B cell (primary cell): ENCODE results near the gene ANKDD1B. TPM values are rescaled to one million over a fixed set of nuclear protein-coding genes. Genes with fewer than 3 reads are reported as not detected.

Source experiments
- ATAC-seq: fragments of 200-7000 bp; cut with Tn5 transposase; one replicate; pipeline ENCODE4 v1.10.0; 2021; ENCODE audit warnings: low read depth, mild to moderate bottlenecking, moderate number of reproducible peaks, moderate library complexity
- CTCF ChIA-PET: fragments of 350-600 bp; sonication (Branson Sonifier 250); formaldehyde crosslinking; loops from one replicate; lab custom pipeline; 2021; ENCODE audit warnings: antibody characterized with exemption, inconsistent platforms; lab: Charles Lee
- POLR2A ChIA-PET: fragments of 350-600 bp; sonication (Branson Sonifier 250); formaldehyde crosslinking; loops from one replicate; lab custom pipeline; 2021; ENCODE audit warnings: antibody characterized with exemption; lab: Charles Lee
- DNase-seq: peaks from one replicate; pipeline ENCODE4 v3.0.0; 2013
- H2AFZ ChIP-seq: 2 replicates; pipeline ENCODE4 v1.6.1; 2012; ENCODE audit warnings: mild to moderate bottlenecking, low read depth, low read length; ENCODE audit not compliant: insufficient read depth, poor library complexity, severe bottlenecking
- H3K27ac ChIP-seq, 2 donors: 1 replicate in 1 of 2; 2 replicates in 1 of 2; pipeline ENCODE4 v1.5.1; 2012 to 2013; ENCODE audit warnings: low read length in 2 of 2, mild to moderate bottlenecking in 2 of 2, moderate library complexity in 1 of 2
- H3K27me3 ChIP-seq, 4 experiments: fragments of 200-600 bp in 1 of 4; sonication (generic) in 1 of 4; replicated peaks in 1 of 4; 1 replicate in 2 of 4; 2 replicates in 2 of 4; pipeline versions ENCODE4 v1.6.1 to v1.7.0; 2013 to 2016; ENCODE audit warnings: low read length in 3 of 4, mild to moderate bottlenecking in 2 of 4, mixed read lengths in 1 of 4, moderate library complexity in 1 of 4; ENCODE audit not compliant: insufficient read depth in 4 of 4, control insufficient read depth in 3 of 4; ENCODE audit errors: control extremely low read depth in 1 of 4
- H3K36me3 ChIP-seq, 2 experiments: replicated peaks in 1 of 2; 1 replicate in 1 of 2; 2 replicates in 1 of 2; pipeline versions ENCODE4 v1.6.1 to v1.7.1; 2013; ENCODE audit warnings: low read length in 1 of 2; ENCODE audit not compliant: insufficient read depth in 2 of 2, control insufficient read depth in 1 of 2; ENCODE audit errors: control extremely low read depth in 1 of 2, extremely low read depth in 1 of 2
- H3K4me1 ChIP-seq, 2 donors: fragments of 200-600 bp in 1 of 2; sonication (generic) in 1 of 2; 1 replicate in 1 of 2; 2 replicates in 1 of 2; pipeline versions ENCODE4 v1.5.1 to v1.6.1; 2013 to 2017; ENCODE audit warnings: low read length in 2 of 2; ENCODE audit not compliant: control insufficient read depth in 2 of 2, insufficient read depth in 2 of 2
- H3K4me2 ChIP-seq: replicated peaks from 2 replicates; pipeline ENCODE3; 2012; ENCODE audit warnings: mild to moderate bottlenecking, low read depth, low read length; ENCODE audit not compliant: poor library complexity, severe bottlenecking
- H3K4me3 ChIP-seq, 5 experiments: fragments of 200-600 bp in 1 of 5; sonication (generic) in 1 of 5; 1 replicate in 3 of 5; 2 replicates in 2 of 5; pipeline versions ENCODE4 v1.5.1 to v1.7.0; 2011 to 2016; ENCODE audit warnings: low read length in 4 of 5, mild to moderate bottlenecking in 4 of 5, low read depth in 2 of 5, control low read depth in 1 of 5, moderate library complexity in 1 of 5; ENCODE audit not compliant: insufficient read depth in 1 of 5; ENCODE audit errors: control extremely low read depth in 1 of 5, extremely low read depth in 1 of 5
- H3K79me2 ChIP-seq: fragments of 200-600 bp; sonication (generic); one replicate; pipeline ENCODE4 v1.6.0; 2016; ENCODE audit warnings: low read length; ENCODE audit not compliant: control insufficient read depth, insufficient read depth
- H3K9ac ChIP-seq: fragments of 200-600 bp; sonication (generic); 2 replicates; pipeline ENCODE4 v1.6.1; 2017; ENCODE audit warnings: mild to moderate bottlenecking, low read length, moderate library complexity
- H3K9me3 ChIP-seq, 3 donors: one replicate each; pipeline versions ENCODE4 v1.6.1 to v1.7.1; 2013; ENCODE audit warnings: low read length in 2 of 3; ENCODE audit not compliant: control insufficient read depth in 2 of 3, insufficient read depth in 1 of 3; ENCODE audit errors: control extremely low read depth in 1 of 3
- H4K20me1 ChIP-seq: 2 replicates; pipeline ENCODE4 v1.6.0; 2012; ENCODE audit warnings: mild to moderate bottlenecking, low read length; ENCODE audit not compliant: insufficient read depth, control insufficient read depth, poor library complexity, severe bottlenecking
- H3K27ac Mint-ChIP-seq: one replicate; pipeline ENCODE4 v1.8.0; 2021; ENCODE audit warnings: mixed read lengths
- H3K27me3 Mint-ChIP-seq: one replicate; pipeline ENCODE4 v1.8.0; 2021; ENCODE audit warnings: mixed read lengths
- H3K4me1 Mint-ChIP-seq: one replicate; pipeline ENCODE4 v1.8.0; 2021; ENCODE audit warnings: mixed read lengths
- H3K4me3 Mint-ChIP-seq: one replicate; pipeline ENCODE4 v1.8.0; 2021; ENCODE audit warnings: mixed read lengths
- H3K9me3 Mint-ChIP-seq: one replicate; pipeline ENCODE4 v1.8.0; 2022; ENCODE audit warnings: mixed read lengths; ENCODE audit not compliant: insufficient read depth
- EZH2 ChIP-seq: IDR thresholded peaks from 2 replicates; pipeline ENCODE4 v1.6.1; 2012; ENCODE audit warnings: borderline replicate concordance, low read depth, mild to moderate bottlenecking, moderate library complexity, low read length; ENCODE audit not compliant: insufficient read depth, poor library complexity, severe bottlenecking
- WGBS: methylation state at CpG from one replicate; pipeline ENCODE4 v1.1.5; 2013; ENCODE audit warnings: missing lambda C conversion rate; ENCODE audit not compliant: insufficient coverage; 5-methylcytosine and 5-hydroxymethylcytosine counted together
- intact Hi-C: fragments of 100-400 bp; cut with micrococcal nuclease; formaldehyde crosslinking; loops from one replicate; pipeline ENCODE4 v1.10.0; 2022
- polyA plus RNA-seq: library from polyadenylated mRNA; depleted of rRNA; stranded (reverse); fragments of >200 nt; gene quantifications from 2 replicates; pipeline ENCODE4 v1.2.3, GENCODE V29; 2012
- total RNA-seq, 2 donors: library from RNA; stranded (reverse); fragments of 120-200 nt in 1 of 2; gene quantifications; 1 replicate in 1 of 2; 2 replicates in 1 of 2; pipeline versions ENCODE4 v1.2.3 to v1.2.4, GENCODE V29; 2013 to 2022
- TF ChIP-seq, protein P1 (sequence below): fragments of 200-600 bp; IDR thresholded peaks from one replicate; pipeline ENCODE4 v1.8.0; 2022; ENCODE audit warnings: antibody characterized with exemption, mild to moderate bottlenecking

ANKDD1B gene
- total and polyA plus RNA-seq, 2 donors (not counting 1 experiment from before 2014, with no cell fraction given) = 0.30 to 1.1 TPM

DNA sequence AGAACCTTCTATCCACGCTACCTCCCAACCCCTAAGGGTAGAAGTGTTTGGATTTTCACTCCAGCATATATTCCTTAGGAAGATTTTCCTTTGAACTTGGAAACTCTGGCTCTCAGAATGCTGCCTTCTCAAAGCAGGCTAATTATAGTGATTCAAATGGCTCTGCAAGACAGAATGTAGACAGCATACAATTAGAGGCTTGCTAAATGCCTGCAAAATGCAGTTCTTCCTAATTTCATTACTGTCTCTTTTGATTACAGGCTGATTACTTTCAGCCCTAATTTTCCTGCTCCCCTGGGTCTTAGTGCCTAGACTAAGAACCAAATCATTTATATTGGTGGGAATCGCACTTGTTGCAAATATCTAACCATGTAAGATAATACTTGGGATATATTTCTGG lies 50.8 kb downstream of the ANKDD1B start:
- Histone ChIP-seq H3K9me3 (no peaks in the 10 kb centered on the region), H3K27me3 (no peaks in the 10 kb centered on the region), H4K20me1 (no peaks in the 10 kb centered on the region), H3K4me1 (no peaks in the 10 kb centered on the region), H3K4me3 (no peak overlapping the region), H2AFZ (no peak overlapping the region), H3K9ac (no peak overlapping the region), H3K36me3 (no peaks in the 10 kb centered on the region), H3K79me2 (no peaks in the 10 kb centered on the region), H3K4me2 (no peak overlapping the region), H3K27ac (no peak overlapping the region)
- TF ChIP-seq EZH2 = no peak
- TF ChIP-seq, protein P1, sequence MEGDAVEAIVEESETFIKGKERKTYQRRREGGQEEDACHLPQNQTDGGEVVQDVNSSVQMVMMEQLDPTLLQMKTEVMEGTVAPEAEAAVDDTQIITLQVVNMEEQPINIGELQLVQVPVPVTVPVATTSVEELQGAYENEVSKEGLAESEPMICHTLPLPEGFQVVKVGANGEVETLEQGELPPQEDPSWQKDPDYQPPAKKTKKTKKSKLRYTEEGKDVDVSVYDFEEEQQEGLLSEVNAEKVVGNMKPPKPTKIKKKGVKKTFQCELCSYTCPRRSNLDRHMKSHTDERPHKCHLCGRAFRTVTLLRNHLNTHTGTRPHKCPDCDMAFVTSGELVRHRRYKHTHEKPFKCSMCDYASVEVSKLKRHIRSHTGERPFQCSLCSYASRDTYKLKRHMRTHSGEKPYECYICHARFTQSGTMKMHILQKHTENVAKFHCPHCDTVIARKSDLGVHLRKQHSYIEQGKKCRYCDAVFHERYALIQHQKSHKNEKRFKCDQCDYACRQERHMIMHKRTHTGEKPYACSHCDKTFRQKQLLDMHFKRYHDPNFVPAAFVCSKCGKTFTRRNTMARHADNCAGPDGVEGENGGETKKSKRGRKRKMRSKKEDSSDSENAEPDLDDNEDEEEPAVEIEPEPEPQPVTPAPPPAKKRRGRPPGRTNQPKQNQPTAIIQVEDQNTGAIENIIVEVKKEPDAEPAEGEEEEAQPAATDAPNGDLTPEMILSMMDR = no peak
- ATAC-seq (no peak), DNase-seq (no peak)
- no peak overlapping the region for H3K4me3 Mint-ChIP-seq
- H3K27me3 Mint-ChIP-seq = no peaks in the 10 kb centered on the region
- WGBS = no CpG with 5 or more reads among the region's 2 CpGs
- CTCF ChIA-PET = no interaction called here
- POLR2A ChIA-PET = no interaction called here
- intact Hi-C loops = no loop called here
- H3K4me1 Mint-ChIP-seq = no peaks in the 10 kb centered on the region
- H3K27ac Mint-ChIP-seq = no peak overlapping the region
- H3K9me3 Mint-ChIP-seq = no peaks in the 10 kb centered on the region

DNA sequence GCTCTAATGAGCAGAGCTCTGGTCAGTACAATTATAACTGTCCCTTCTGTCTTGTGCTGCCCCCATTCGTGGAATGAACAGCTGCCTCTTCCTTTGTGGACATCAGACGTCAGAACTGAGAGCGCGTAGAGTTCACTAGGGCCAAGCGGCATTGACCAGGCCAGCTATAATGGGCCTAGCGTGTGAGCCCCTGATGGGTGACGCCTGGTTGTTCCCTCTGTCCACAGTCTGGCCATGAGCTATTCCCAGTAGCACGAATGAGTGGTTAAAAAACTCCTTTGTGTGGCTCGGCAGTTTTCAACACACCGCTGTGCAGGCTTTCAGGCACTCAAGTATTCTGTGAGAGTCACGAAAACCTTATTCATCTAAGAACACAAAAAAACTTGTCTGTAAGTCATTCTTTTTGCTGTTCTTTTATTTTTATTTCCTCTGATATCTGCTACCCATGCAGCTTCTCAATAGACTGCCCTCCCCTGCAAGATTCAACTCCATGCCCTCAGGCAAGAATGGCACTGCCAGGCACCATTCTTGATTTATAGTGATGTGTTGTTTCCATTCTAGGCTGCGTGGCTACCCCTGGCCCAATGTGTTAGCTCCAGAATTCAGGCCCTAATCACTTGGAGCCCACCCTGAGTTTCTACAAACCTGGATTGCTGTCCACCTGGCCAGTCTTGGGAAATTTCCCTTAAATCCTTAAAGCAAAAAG lies 52.5 kb downstream of the ANKDD1B start:
- intact Hi-C loops = no loop called here
- Histone ChIP-seq H3K79me2 (no peaks in the 10 kb centered on the region), H3K4me3 (no peak overlapping the region), H2AFZ (no peak overlapping the region), H3K9ac (no peak overlapping the region), H3K4me2 (no peak overlapping the region), H3K4me1 (peaks cover 0 to 4% of the 10 kb centered on the region in 2 donors), H3K36me3 (no peaks in the 10 kb centered on the region), H4K20me1 (no peaks in the 10 kb centered on the region), H3K9me3 (no peaks in the 10 kb centered on the region), H3K27ac (no peak overlapping the region), H3K27me3 (no peaks in the 10 kb centered on the region)
- TF ChIP-seq EZH2 = no peak
- TF ChIP-seq, protein P1 = no peak
- POLR2A ChIA-PET = no interaction called here
- H3K27ac Mint-ChIP-seq = no peak overlapping the region
- peaks cover 7% of the 10 kb centered on the region for H3K4me1 Mint-ChIP-seq
- no peaks in the 10 kb centered on the region for H3K27me3 Mint-ChIP-seq
- 99% methylated on average over 9 of the region's 12 CpGs for WGBS
- no peaks in the 10 kb centered on the region for H3K9me3 Mint-ChIP-seq
- CTCF ChIA-PET = no interaction called here
- no peak for DNase-seq
- no peak for ATAC-seq
- H3K4me3 Mint-ChIP-seq = no peak overlapping the region
